Measurements from ENCODE around the gene TCEA2. TPM values are rescaled to one million over a fixed set of nuclear protein-coding genes. Genes with fewer than 3 reads are reported as not detected.

TCEA2 gene
- total and polyA plus RNA-seq, 2 of the 13 experiments (the other 11 are each of a cell fraction or from before 2014, with no cell fraction given): 28.1 to 33.7 TPM

GRCh38 chr20:64082126-64082731 is 19.2 kb downstream of the TCEA2 start (continued):
- TF ChIP-seq PHF5A (CRISPR knock-in tag; IDR thresholded peaks at IDR 0.05; ENCODE audit: low read depth, unreplicated experiment) (no peak), ZFP36 (IDR thresholded peaks at IDR 0.05; ENCODE audit: borderline replicate concordance, low read depth, low read length, partially characterized antibody) (no peak), ZNF768 (CRISPR knock-in tag; IDR thresholded peaks at IDR 0.05) (peak; percentile 44; the same call in 1 of the 2 replicates), FOXO1 (CRISPR knock-in tag; IDR thresholded peaks at IDR 0.05) (peak; percentile 17; the same call in 1 of the 2 replicates), NR2C2 (CRISPR knock-in tag; IDR thresholded peaks at IDR 0.05; ENCODE audit: borderline replicate concordance) (peak; percentile 39; the same call in 1 of the 2 replicates), SATB2 (CRISPR knock-in tag; IDR thresholded peaks at IDR 0.05) (no peak), MIER3 (CRISPR knock-in tag; IDR thresholded peaks at IDR 0.05; ENCODE audit: borderline replicate concordance) (peak; percentile 79; the same call in 1 of the 2 replicates), ZNF792 (CRISPR knock-in tag; IDR thresholded peaks at IDR 0.05) (0 out of 2 replicates have a peak, but pooled peaks have one; percentile 49), ZNF564 (CRISPR knock-in tag; IDR thresholded peaks at IDR 0.05) (0 out of 2 replicates have a peak, but pooled peaks have one; percentile 26), GTF3A (CRISPR knock-in tag; conservative IDR thresholded peaks at IDR 0.05) (no peak), TMF1 (CRISPR knock-in tag; IDR thresholded peaks at IDR 0.05; ENCODE audit: low read depth) (no peak), ZNF292 (CRISPR knock-in tag; IDR thresholded peaks at IDR 0.05; ENCODE audit: borderline replicate concordance, low read depth) (peak; percentile 49; the same call in 1 of the 2 replicates), ZNF512 (CRISPR knock-in tag; IDR thresholded peaks at IDR 0.05) (no peak), HDAC1 (CRISPR knock-in tag; IDR thresholded peaks at IDR 0.05) (peak; percentile 68), TBX2 (CRISPR knock-in tag; IDR thresholded peaks at IDR 0.05; ENCODE audit: borderline replicate concordance) (peak; percentile 30; the same call in 1 of the 2 replicates), IKZF5 (CRISPR knock-in tag; IDR thresholded peaks at IDR 0.05) (peak; percentile 21; the same call in 1 of the 2 replicates), ARNTL (CRISPR knock-in tag; IDR thresholded peaks at IDR 0.05) (peak; percentile 59; the same call in 1 of the 2 replicates)
- TF ChIP-seq, protein P1, sequence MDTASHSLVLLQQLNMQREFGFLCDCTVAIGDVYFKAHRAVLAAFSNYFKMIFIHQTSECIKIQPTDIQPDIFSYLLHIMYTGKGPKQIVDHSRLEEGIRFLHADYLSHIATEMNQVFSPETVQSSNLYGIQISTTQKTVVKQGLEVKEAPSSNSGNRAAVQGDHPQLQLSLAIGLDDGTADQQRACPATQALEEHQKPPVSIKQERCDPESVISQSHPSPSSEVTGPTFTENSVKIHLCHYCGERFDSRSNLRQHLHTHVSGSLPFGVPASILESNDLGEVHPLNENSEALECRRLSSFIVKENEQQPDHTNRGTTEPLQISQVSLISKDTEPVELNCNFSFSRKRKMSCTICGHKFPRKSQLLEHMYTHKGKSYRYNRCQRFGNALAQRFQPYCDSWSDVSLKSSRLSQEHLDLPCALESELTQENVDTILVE (CRISPR knock-in tag; IDR thresholded peaks at IDR 0.05): peak; percentile 78
- TF ChIP-seq, protein P2, sequence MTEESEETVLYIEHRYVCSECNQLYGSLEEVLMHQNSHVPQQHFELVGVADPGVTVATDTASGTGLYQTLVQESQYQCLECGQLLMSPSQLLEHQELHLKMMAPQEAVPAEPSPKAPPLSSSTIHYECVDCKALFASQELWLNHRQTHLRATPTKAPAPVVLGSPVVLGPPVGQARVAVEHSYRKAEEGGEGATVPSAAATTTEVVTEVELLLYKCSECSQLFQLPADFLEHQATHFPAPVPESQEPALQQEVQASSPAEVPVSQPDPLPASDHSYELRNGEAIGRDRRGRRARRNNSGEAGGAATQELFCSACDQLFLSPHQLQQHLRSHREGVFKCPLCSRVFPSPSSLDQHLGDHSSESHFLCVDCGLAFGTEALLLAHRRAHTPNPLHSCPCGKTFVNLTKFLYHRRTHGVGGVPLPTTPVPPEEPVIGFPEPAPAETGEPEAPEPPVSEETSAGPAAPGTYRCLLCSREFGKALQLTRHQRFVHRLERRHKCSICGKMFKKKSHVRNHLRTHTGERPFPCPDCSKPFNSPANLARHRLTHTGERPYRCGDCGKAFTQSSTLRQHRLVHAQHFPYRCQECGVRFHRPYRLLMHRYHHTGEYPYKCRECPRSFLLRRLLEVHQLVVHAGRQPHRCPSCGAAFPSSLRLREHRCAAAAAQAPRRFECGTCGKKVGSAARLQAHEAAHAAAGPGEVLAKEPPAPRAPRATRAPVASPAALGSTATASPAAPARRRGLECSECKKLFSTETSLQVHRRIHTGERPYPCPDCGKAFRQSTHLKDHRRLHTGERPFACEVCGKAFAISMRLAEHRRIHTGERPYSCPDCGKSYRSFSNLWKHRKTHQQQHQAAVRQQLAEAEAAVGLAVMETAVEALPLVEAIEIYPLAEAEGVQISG (CRISPR knock-in tag; IDR thresholded peaks at IDR 0.05): peak; percentile 68
- TF ChIP-seq, protein P3, sequence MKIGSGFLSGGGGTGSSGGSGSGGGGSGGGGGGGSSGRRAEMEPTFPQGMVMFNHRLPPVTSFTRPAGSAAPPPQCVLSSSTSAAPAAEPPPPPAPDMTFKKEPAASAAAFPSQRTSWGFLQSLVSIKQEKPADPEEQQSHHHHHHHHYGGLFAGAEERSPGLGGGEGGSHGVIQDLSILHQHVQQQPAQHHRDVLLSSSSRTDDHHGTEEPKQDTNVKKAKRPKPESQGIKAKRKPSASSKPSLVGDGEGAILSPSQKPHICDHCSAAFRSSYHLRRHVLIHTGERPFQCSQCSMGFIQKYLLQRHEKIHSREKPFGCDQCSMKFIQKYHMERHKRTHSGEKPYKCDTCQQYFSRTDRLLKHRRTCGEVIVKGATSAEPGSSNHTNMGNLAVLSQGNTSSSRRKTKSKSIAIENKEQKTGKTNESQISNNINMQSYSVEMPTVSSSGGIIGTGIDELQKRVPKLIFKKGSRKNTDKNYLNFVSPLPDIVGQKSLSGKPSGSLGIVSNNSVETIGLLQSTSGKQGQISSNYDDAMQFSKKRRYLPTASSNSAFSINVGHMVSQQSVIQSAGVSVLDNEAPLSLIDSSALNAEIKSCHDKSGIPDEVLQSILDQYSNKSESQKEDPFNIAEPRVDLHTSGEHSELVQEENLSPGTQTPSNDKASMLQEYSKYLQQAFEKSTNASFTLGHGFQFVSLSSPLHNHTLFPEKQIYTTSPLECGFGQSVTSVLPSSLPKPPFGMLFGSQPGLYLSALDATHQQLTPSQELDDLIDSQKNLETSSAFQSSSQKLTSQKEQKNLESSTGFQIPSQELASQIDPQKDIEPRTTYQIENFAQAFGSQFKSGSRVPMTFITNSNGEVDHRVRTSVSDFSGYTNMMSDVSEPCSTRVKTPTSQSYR (CRISPR knock-in tag; IDR thresholded peaks at IDR 0.05; ENCODE audit: borderline replicate concordance): peak; percentile 33; the same call in 1 of the 2 replicates
